GM12878 (cell line): ENCODE data around the gene SATB1. TPM values are rescaled to one million over a fixed set of nuclear protein-coding genes. Genes with fewer than 3 reads are reported as not detected.

ENCODE experiments used
- ATAC-seq: fragments of 200-7000 bp; cut with Tn5 transposase; 3 replicates; pipeline ENCODE4 v1.9.1; 2020; ENCODE audit warnings: mild to moderate bottlenecking, moderate library complexity
- BruUV-seq: library from RNA; stranded (reverse); fragments of 400-500 nt; replicated peaks from 2 replicates; lab custom pipeline; 2021; lab: Mats Ljungman, UMichigan
- CTCF ChIA-PET: fragments of 300-600 bp; sonication (Branson Sonifier 250); formaldehyde crosslinking; extraction: SDS; loops from one replicate; lab custom pipeline; 2021; ENCODE audit warnings: inconsistent platforms; lab: Yijun Ruan, JAX
- POLR2A ChIA-PET: fragments of 350-600 bp; formaldehyde crosslinking; extraction: SDS; loops from one replicate; lab custom pipeline; 2021; ENCODE audit warnings: inconsistent platforms; lab: Charles Lee
- RAD21 ChIA-PET: fragments of 300-600 bp; sonication (Branson Sonifier 250); formaldehyde crosslinking; loops from one replicate; lab custom pipeline; 2023; ENCODE audit warnings: antibody characterized with exemption; ENCODE audit not compliant: unreplicated experiment; lab: Charles Lee
- SMC1A ChIA-PET: fragments of 300-600 bp; sonication (Branson Sonifier 250); formaldehyde crosslinking; loops from one replicate; lab custom pipeline; 2023; ENCODE audit not compliant: unreplicated experiment, uncharacterized antibody; lab: Charles Lee
- DNase-seq: peaks from one replicate; pipeline ENCODE4 v3.0.0-alpha.2; 2011; ENCODE audit warnings: low read depth, low spot score
- FAIRE-seq: peaks from 3 replicates; lab custom pipeline; 2011; peaks lifted over from hg19 to GRCh38; lab: Jason Lieb, UNC
- H2AFZ ChIP-seq: 2 replicates; pipeline ENCODE4 v1.6.0; 2011; ENCODE audit warnings: low read depth, low read length, control low read depth; ENCODE audit not compliant: control insufficient read depth
- H3K27ac ChIP-seq: 2 replicates; pipeline ENCODE4 v1.5.1; 2011; ENCODE audit warnings: control low read depth; ENCODE audit not compliant: control insufficient read depth, insufficient read depth
- H3K27me3 ChIP-seq, 2 experiments: replicated peaks in 1 of 2; 2 replicates each; pipeline versions ENCODE4 v1.6.0 to v1.6.1; 2011; ENCODE audit warnings: low read length in 1 of 2; ENCODE audit not compliant: control insufficient read depth in 2 of 2, insufficient read depth in 2 of 2
- H3K36me3 ChIP-seq, 2 experiments: 2 replicates each; pipeline ENCODE4 v1.5.1; 2011; ENCODE audit warnings: low read length in 1 of 2; ENCODE audit not compliant: control insufficient read depth in 2 of 2, insufficient read depth in 2 of 2
- H3K4me1 ChIP-seq: 2 replicates; pipeline ENCODE4 v1.6.1; 2011; ENCODE audit warnings: mild to moderate bottlenecking, low read length, moderate library complexity, mixed read lengths; ENCODE audit not compliant: control insufficient read depth, insufficient read depth
- H3K4me2 ChIP-seq: 2 replicates; pipeline ENCODE4 v1.6.0; 2011; ENCODE audit warnings: control low read depth; ENCODE audit not compliant: control insufficient read depth, insufficient read depth
- H3K4me3 ChIP-seq: fragments of 200-600 bp; sonication (generic); 2 replicates; pipeline ENCODE4 v1.5.1; 2016
- H3K79me2 ChIP-seq: 2 replicates; pipeline ENCODE4 v1.6.0; 2011; ENCODE audit warnings: low read length; ENCODE audit not compliant: control insufficient read depth, insufficient read depth
- H3K9ac ChIP-seq: 2 replicates; pipeline ENCODE4 v1.8.0; 2011; ENCODE audit warnings: low read length, control low read depth, mixed read lengths; ENCODE audit not compliant: control insufficient read depth, insufficient read depth
- H3K9me3 ChIP-seq: replicated peaks from 3 replicates; pipeline ENCODE4 v1.5.1; 2011; ENCODE audit warnings: mild to moderate bottlenecking, low read length; ENCODE audit not compliant: control insufficient read depth, insufficient read depth
- H4K20me1 ChIP-seq: 2 replicates; pipeline ENCODE4 v1.6.0; 2011; ENCODE audit not compliant: control insufficient read depth, insufficient read depth
- CBFB ChIP-seq: IDR thresholded peaks from 2 replicates; pipeline ENCODE4 v1.6.1; 2016; ENCODE audit warnings: antibody characterized with exemption, low read depth
- CHD4 ChIP-seq: fragments of 200-600 bp; sonication (generic); IDR thresholded peaks from 2 replicates; pipeline ENCODE4 v1.6.1; 2016; ENCODE audit warnings: mild to moderate bottlenecking
- EZH2 ChIP-seq: IDR thresholded peaks from 2 replicates; pipeline ENCODE4 v1.6.1; 2012; ENCODE audit warnings: low read depth, mild to moderate bottlenecking, control low read depth, inconsistent platforms, low read length, borderline replicate concordance; ENCODE audit not compliant: control insufficient read depth
- HCFC1 ChIP-seq: fragments of 150-350 bp; IDR thresholded peaks from 2 replicates; pipeline ENCODE4 v1.6.1; 2014; ENCODE audit warnings: low read length
- IKZF2 ChIP-seq, 2 experiments: fragments of 450-650 bp; IDR thresholded peaks; 2 replicates each; pipeline ENCODE4 v1.6.1; 2017; ENCODE audit warnings: mild to moderate bottlenecking in 2 of 2, moderate library complexity in 2 of 2
- JUNB ChIP-seq: IDR thresholded peaks from 2 replicates; pipeline ENCODE4 v1.6.1; 2016; ENCODE audit warnings: antibody characterized with exemption, mild to moderate bottlenecking
- LARP7 ChIP-seq: fragments of 450-650 bp; IDR thresholded peaks from 2 replicates; pipeline ENCODE4 v1.6.1; 2017; ENCODE audit warnings: mild to moderate bottlenecking
- MLLT1 ChIP-seq: fragments of 450-650 bp; IDR thresholded peaks from 2 replicates; pipeline ENCODE4 v1.6.1; 2016; ENCODE audit warnings: mild to moderate bottlenecking
- PKNOX1 ChIP-seq: fragments of 450-650 bp; IDR thresholded peaks from 2 replicates; pipeline ENCODE4 v1.6.1; 2016; ENCODE audit warnings: mild to moderate bottlenecking
- RELB ChIP-seq: fragments of 450-650 bp; IDR thresholded peaks from 2 replicates; pipeline ENCODE4 v1.6.1; 2017; ENCODE audit warnings: low read depth, mild to moderate bottlenecking, moderate library complexity
- STAT1 ChIP-seq: fragments of 450-650 bp; conservative IDR thresholded peaks from 2 replicates; pipeline ENCODE4 v1.6.1; 2014; ENCODE audit warnings: antibody characterized with exemption, mild to moderate bottlenecking
- TCF12 ChIP-seq: IDR thresholded peaks from 2 replicates; pipeline ENCODE4 v1.6.1; 2011; ENCODE audit warnings: low read depth, mild to moderate bottlenecking, low read length
- USF2 ChIP-seq: IDR thresholded peaks from 2 replicates; pipeline ENCODE4 v1.6.1; 2011; ENCODE audit warnings: low read depth, low read length, improper control_type of control experiment, borderline replicate concordance
- YBX1 ChIP-seq: fragments of 450-650 bp; IDR thresholded peaks from 2 replicates; pipeline ENCODE4 v1.6.1; 2016; ENCODE audit warnings: antibody characterized with exemption
- ZNF217 ChIP-seq: fragments of 450-650 bp; IDR thresholded peaks from 2 replicates; pipeline ENCODE4 v1.6.1; 2017; ENCODE audit warnings: antibody characterized with exemption, mild to moderate bottlenecking
- WGBS: methylation state at CpG from one replicate; pipeline ENCODE4 v1.1.6; 2016; ENCODE audit warnings: low lambda C conversion rate; ENCODE audit not compliant: insufficient replicate concordance, insufficient coverage; ENCODE audit errors: missing lambda C conversion rate; 5-methylcytosine and 5-hydroxymethylcytosine counted together
- in situ Hi-C: fragments of 300-500 bp; cut with MboI; formaldehyde crosslinking; loops from 9 replicates; pipeline ENCODE4 v1.14.3; 2018; ENCODE audit warnings: mixed read lengths
- intact Hi-C: fragments of 100-400 bp; cut with micrococcal nuclease; formaldehyde crosslinking; loops from one replicate; pipeline ENCODE4 v1.14.2; 2022; ENCODE audit not compliant: unreplicated experiment
- polyA plus RNA-seq, 11 experiments: library from polyadenylated mRNA; depleted of rRNA in 4 of 11; unstranded in 6 of 11; stranded (reverse) in 5 of 11; fragments of >200 nt; fragmentation: Nextera tagmentation in 4 of 11; fragmentation: Illumina TruSeq in 1 of 11; extraction: Ambion mirVana in 4 of 11; extraction: Trizol in 1 of 11; gene quantifications; 1 replicate in 1 of 11; 2 replicates in 10 of 11; pipeline versions ENCODE4 v1.2.1 to v1.2.3, GENCODE V29; 2011 to 2016; ENCODE audit warnings: inconsistent platforms in 2 of 11, missing spikeins in 2 of 11, low read depth in 1 of 11
- total RNA-seq, 4 experiments: library from RNA; depleted of rRNA in 3 of 4; stranded (reverse); fragments of >200 nt in 3 of 4; fragmentation: Illumina TruSeq in 1 of 4; extraction: Trizol in 1 of 4; gene quantifications; 2 replicates each; pipeline versions ENCODE4 v1.2.1 to v1.2.3, GENCODE V29; 2013 to 2021
- TF ChIP-seq, protein P1 (sequence below): IDR thresholded peaks from 2 replicates; pipeline ENCODE4 v1.6.1; 2011; ENCODE audit warnings: low read depth, mild to moderate bottlenecking, low read length, moderate library complexity, borderline replicate concordance; ENCODE audit errors: extremely low read depth

Gene SATB1
- total and polyA plus RNA-seq, 10 of the 15 experiments (the other 5 are each of a cell fraction or from before 2014, with no cell fraction given) = 0.01 to 0.72 (median 0.07) TPM; not detected in 4

- TF ChIP-seq JUNB (no peak), USF2 (no peak), CHD4 (no peak), CBFB (no peak), LARP7 (no peak)
- TF ChIP-seq, protein P1, sequence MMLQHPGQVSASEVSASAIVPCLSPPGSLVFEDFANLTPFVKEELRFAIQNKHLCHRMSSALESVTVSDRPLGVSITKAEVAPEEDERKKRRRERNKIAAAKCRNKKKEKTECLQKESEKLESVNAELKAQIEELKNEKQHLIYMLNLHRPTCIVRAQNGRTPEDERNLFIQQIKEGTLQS = no peak
These were observed 26.7 kb downstream of the SATB1 start (continued) for GRCh38 chr3:18398448-18398847.

GRCh38 chr3:18396428-18396827 lies 28.7 kb downstream of the SATB1 start:
- no peak overlapping the region for H3K9ac ChIP-seq
- ChIA-PET RAD21 (no interaction called here), CTCF (interaction anchor here (1.6 kb wide), 1 partner anchor 10 kb away, joined by 3 read pairs; no protein-coding TSS in a partner anchor), SMC1A (no interaction called here), POLR2A (no interaction called here)
- ATAC-seq = no peak
- TF ChIP-seq HCFC1 = no peak
- TF ChIP-seq YBX1 = no peak
- TF ChIP-seq IKZF2 (IDR thresholded peaks at IDR 0.05) = no peak
- TF ChIP-seq PKNOX1 = no peak
- TF ChIP-seq MLLT1 = no peak
- TF ChIP-seq STAT1 = no peak
- TF ChIP-seq ZNF217 = no peak
- no peak for TF ChIP-seq TCF12
- no peak for TF ChIP-seq EZH2
- no peak for TF ChIP-seq RELB
- H3K4me1 ChIP-seq = no peaks in the 10 kb centered on the region
- FAIRE-seq = no peak
- H4K20me1 ChIP-seq = no peaks in the 10 kb centered on the region
- in situ Hi-C loops (no loop called here), intact Hi-C loops (no loop called here)
- no peak overlapping the region for H3K4me3 ChIP-seq
- H3K36me3 ChIP-seq = no peaks in the 10 kb centered on the region; a peak in 1 of 4 replicates
- 0% methylated on average over 1 of the region's 1 CpG for WGBS
- H3K4me2 ChIP-seq = no peak overlapping the region
- BruUV-seq = no TSS peak
- H3K27ac ChIP-seq = no peak overlapping the region
- no peak for DNase-seq
- no peaks in the 10 kb centered on the region for H3K9me3 ChIP-seq
- no peak overlapping the region for H2AFZ ChIP-seq
- H3K79me2 ChIP-seq = no peaks in the 10 kb centered on the region
- no peaks in the 10 kb centered on the region; a peak in 1 of 4 replicates for H3K27me3 ChIP-seq
